HG02642 (cell line): ENCODE measurements around the gene CR1.
"Not testable (repeated sequence)": the region's sequence is repeated elsewhere in the genome, so short reads cannot be mapped to it uniquely, and the experiment has no call there.

Source experiments
- ATAC-seq: cut with Tn5 transposase; IDR thresholded peaks from one replicate; pipeline ENCODE4 v1.9.1; 2021; ENCODE audit warnings: mild to moderate bottlenecking; ENCODE audit not compliant: unreplicated experiment, poor library complexity

Gene CR1

GRCh38 chr1:207502726-207503125, 6.8 kb downstream of the CR1 start:
- ATAC-seq, result no peak

GRCh38 chr1:207503950-207504349, 8.0 kb downstream of the CR1 start:
- no peak for ATAC-seq

GRCh38 chr1:207504438-207504837, 8.5 kb downstream of the CR1 start:
- no peak for ATAC-seq

GRCh38 chr1:207510444-207510843, 14.5 kb downstream of the CR1 start:
- ATAC-seq, result no peak

GRCh38 chr1:207514890-207515289, 18.9 kb downstream of the CR1 start:
- ATAC-seq, result no peak

GRCh38 chr1:207516729-207517128, 20.8 kb downstream of the CR1 start:
- ATAC-seq, result no peak

GRCh38 chr1:207518608-207519236, 22.8 kb downstream of the CR1 start:
- no peak for ATAC-seq

GRCh38 chr1:207519505-207520399, 23.8 kb downstream of the CR1 start:
- ATAC-seq, result no peak

- not testable (repeated sequence) for ATAC-seq
Observed at GRCh38 chr1:207520400-207521345, 24.7 kb downstream of the CR1 start.

GRCh38 chr1:207525239-207525638, 29.3 kb downstream of the CR1 start:
- ATAC-seq, result not testable (repeated sequence)

- ATAC-seq, result not testable (repeated sequence)
Observed at GRCh38 chr1:207528401-207528800, 32.4 kb downstream of the CR1 start.

GRCh38 chr1:207536263-207536662, 40.3 kb downstream of the CR1 start:
- not testable (repeated sequence) for ATAC-seq

- not testable (repeated sequence) for ATAC-seq
Observed at GRCh38 chr1:207546677-207547357, 50.9 kb downstream of the CR1 start.

- ATAC-seq, result not testable (repeated sequence)
Observed at GRCh38 chr1:207554823-207555222, 58.9 kb downstream of the CR1 start.

GRCh38 chr1:207565546-207566468, 69.8 kb downstream of the CR1 start:
- ATAC-seq, result no peak

GRCh38 chr1:207571926-207572325, 76.0 kb downstream of the CR1 start:
- ATAC-seq, result not testable (repeated sequence)

- not testable (repeated sequence) for ATAC-seq
Observed at GRCh38 chr1:207573074-207573473, 77.1 kb downstream of the CR1 start.

GRCh38 chr1:207575381-207575780, 79.4 kb downstream of the CR1 start:
- ATAC-seq, result not testable (repeated sequence)
